GM10248 (cell line): ENCODE measurements around the gene TRPC4AP.

Source experiments
- CTCF ChIA-PET: fragments of 300-600 bp; sonication (Branson Sonifier 250); formaldehyde crosslinking; extraction: SDS; loops from one replicate; lab custom pipeline; 2021; ENCODE audit warnings: antibody characterized with exemption; lab: Yijun Ruan, JAX
- POLR2A ChIA-PET: fragments of 350-650 bp; sonication (Branson Sonifier 250); formaldehyde crosslinking; extraction: SDS; loops from one replicate; lab custom pipeline; 2020; ENCODE audit warnings: antibody characterized with exemption; lab: Yijun Ruan, JAX
- DNase-seq: peaks from one replicate; pipeline ENCODE4 v3.0.0; 2012; ENCODE audit errors: extremely low spot score
- TF ChIP-seq, protein P1 (sequence below): IDR thresholded peaks from 2 replicates; pipeline ENCODE4 v1.5.1; 2012; ENCODE audit warnings: mild to moderate bottlenecking, low read depth; ENCODE audit errors: extremely low read depth, missing control alignments, control extremely low read depth

TRPC4AP gene

DNA sequence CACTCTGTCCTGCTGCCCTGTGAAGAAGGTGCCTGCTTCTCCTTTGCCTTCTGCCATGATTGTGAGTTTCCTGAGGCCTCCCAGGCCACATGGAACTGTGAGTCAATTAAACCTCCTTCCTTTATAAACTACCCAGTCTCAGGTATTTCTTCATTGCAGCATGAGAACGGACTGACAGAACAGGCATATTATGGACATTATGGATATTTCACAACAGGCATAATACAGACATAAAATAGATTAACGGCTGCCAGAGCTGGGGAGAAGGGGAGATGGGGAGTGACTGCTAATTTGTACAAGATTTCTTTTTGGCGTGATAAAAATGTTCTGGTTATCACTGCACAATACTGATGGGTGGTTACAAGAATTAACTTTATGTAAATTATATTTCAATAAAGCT is 29.4 kb downstream of the TRPC4AP start:
- CTCF ChIA-PET: interaction anchor here (1.4 to 3.2 kb wide), 4 partner anchors 12 to 33 kb away, joined by 3 to 11 read pairs (median 6); no protein-coding TSS in a partner anchor
- TF ChIP-seq, protein P1, sequence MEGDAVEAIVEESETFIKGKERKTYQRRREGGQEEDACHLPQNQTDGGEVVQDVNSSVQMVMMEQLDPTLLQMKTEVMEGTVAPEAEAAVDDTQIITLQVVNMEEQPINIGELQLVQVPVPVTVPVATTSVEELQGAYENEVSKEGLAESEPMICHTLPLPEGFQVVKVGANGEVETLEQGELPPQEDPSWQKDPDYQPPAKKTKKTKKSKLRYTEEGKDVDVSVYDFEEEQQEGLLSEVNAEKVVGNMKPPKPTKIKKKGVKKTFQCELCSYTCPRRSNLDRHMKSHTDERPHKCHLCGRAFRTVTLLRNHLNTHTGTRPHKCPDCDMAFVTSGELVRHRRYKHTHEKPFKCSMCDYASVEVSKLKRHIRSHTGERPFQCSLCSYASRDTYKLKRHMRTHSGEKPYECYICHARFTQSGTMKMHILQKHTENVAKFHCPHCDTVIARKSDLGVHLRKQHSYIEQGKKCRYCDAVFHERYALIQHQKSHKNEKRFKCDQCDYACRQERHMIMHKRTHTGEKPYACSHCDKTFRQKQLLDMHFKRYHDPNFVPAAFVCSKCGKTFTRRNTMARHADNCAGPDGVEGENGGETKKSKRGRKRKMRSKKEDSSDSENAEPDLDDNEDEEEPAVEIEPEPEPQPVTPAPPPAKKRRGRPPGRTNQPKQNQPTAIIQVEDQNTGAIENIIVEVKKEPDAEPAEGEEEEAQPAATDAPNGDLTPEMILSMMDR: no peak
- no peak for DNase-seq
- POLR2A ChIA-PET: no interaction called here

DNA sequence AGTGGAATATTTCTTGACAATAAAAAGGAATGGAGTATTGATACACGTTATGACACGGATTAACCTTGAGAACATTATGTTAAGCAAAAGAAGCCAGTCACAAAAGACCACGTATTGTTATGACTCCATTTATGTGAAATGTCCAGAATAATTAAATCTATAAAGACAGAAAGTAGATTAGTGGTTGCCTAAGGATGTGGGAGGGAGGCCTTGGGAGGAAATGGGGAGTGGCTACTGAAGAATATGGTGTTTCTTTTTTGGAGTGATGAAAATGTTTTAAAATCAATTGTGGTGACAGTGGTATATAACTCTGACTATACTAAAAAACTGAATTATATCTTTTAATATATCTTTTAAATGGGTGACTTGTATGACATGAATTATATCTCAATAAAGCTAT is 30.1 kb downstream of the TRPC4AP start:
- TF ChIP-seq, protein P1: no peak
- DNase-seq: no peak
- ChIA-PET POLR2A (no interaction called here), CTCF (interaction anchor here (1.5 kb wide), 1 partner anchor 33 kb away, joined by 3 read pairs; no protein-coding TSS in a partner anchor)

DNA sequence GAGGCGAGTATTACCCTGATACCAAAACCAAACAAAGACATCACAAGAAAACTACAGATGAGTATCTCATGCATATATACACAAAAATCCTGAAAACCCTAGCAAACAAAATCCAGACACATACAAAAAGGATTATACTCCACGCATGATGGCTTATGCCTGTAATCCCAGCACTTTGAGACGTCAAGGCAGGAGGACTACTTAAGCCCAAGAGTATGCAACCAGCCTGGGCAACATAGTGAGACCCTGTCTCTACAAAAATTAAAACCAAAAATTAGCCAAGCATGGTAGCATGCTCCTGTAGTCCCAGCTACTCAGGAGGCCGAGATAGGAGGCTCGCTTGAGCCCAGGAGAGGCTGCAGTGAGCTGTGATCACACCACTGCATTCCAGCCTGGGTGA is 32.4 kb downstream of the TRPC4AP start:
- POLR2A ChIA-PET: no interaction called here
- CTCF ChIA-PET: no interaction called here
- TF ChIP-seq, protein P1: no peak
- no peak for DNase-seq

DNA sequence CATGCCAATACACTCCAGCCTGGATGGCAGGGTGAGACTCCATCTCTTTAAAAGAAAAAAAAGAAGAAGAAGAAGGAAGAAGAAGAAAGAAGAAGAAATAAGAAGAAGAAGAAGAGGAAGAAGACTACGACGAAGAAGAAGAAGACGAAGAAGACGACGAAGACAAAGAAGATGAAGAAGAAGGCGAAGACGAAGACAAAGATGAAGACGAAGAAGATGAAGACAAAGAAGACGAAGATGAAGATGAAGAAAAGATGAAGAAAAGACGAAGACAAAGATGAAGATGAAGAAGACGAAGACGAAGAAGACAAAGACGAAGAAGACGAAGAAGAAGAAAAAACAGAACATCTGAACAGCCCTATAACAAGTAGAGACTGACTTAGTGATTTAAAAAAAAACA is 33.0 kb downstream of the TRPC4AP start:
- DNase-seq: no peak
- ChIA-PET POLR2A (interaction anchor here (0.6 kb wide), 1 partner anchor 9 kb away, joined by 5 read pairs; no protein-coding TSS in a partner anchor), CTCF (no interaction called here)
- TF ChIP-seq, protein P1: no peak

DNA sequence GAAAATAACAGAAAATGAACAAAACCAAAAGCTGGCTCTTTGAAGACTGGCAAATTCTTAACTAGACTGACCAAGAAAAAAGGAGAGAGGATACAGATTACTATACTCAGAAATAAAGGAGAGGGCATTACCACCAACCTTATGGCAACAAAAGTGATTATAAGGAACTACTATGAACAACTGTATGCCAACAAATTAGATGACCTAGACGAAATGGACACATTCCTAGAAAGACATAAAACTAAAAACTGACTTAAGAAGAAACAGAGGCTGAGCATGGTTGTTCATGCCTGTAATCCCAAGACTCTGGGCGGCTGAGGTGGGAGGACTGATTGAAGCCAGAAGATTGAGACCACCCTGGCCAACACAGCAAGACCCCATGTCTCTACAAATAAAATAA is 33.5 kb downstream of the TRPC4AP start:
- no peak for DNase-seq
- ChIA-PET POLR2A (interaction anchor here (0.6 kb wide), 1 partner anchor 9 kb away, joined by 5 read pairs; no protein-coding TSS in a partner anchor), CTCF (interaction anchor here (1.1 kb wide), 1 partner anchor 37 kb away, joined by 4 read pairs; no protein-coding TSS in a partner anchor)
- TF ChIP-seq, protein P1: no peak

DNA sequence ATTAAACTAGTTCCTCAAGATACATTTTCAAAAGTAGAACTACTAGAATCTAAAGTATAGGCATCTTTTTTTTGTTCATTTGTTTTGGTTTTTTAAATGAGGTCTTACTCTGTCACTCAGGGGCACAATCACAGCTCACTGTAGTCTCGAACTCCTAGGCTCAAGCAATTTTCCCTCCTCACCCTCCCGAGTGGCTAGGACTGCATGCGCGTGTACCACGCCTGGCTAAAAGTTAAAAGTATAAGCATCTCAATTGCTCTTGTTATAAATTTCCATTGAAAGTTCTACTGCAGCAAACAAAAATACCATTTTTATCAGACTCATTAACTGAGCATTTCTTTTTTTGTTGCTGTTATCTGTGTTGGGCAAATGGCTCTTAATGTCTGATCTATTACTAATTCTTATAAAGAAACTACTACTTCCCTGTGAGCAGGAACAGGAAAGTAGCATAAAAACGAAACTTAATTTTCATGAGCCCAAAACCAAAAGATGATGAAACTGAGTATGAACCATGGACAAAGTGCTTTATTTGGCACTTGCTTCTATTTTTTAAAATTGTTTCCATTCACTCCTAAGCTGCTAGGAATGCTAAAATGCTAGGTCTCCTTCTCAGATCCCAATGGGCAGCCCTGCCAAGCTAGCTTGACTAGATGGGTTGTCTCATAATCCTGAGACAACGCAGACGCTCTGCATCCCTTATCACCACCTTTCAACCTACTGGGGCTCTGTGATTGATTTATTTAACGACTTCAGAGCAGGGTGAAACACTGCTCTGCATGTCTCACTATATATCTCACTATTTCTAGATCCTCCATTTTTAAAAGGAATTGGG is 36.9 kb downstream of the TRPC4AP start:
- CTCF ChIA-PET: interaction anchor here (1.0 to 1.7 kb wide), 5 partner anchors 10 to 182 kb away, joined by 3 to 4 read pairs (median 3); no protein-coding TSS in a partner anchor
- TF ChIP-seq, protein P1: no peak
- POLR2A ChIA-PET: no interaction called here
- DNase-seq: peak; percentile 32
